Measurements from ENCODE around the gene MED13L.
"Not testable (repeated sequence)": the region's sequence is repeated elsewhere in the genome, so short reads cannot be mapped to it uniquely, and the experiment has no call there.

The MED13L gene

DNA sequence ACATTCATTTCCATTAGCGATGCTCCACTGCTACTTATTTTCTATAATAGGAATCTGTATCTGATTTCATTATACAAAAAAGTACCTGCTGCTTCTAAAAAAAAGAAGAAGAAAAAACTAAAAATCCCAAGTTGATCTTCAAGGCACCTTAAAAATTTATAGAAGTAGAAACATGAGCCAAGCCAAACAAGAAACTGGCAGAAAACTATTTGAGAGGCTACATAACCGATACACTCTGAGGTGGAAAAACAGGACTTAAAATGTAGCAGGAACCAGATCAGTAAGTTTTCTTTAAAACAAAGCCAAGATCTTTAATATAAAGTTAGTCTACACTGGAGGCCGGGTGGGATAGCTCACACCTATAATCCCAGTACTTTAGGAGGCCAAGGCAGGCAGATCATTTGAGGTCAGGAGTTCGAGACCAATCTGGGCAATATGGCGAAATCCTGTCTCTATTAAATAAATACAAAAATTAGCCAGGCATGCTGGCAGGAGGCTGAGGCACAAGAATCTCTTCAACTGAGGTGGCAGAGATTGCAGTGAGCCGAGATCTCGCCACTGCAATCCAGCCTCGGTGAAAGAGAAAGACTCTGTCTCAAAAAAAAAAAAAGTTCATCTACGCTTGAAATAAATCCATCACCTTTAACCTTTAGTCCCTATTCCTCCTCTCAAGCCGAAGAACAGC is 278.6 kb downstream of the MED13L start:
- DNase-seq: no peak

DNA sequence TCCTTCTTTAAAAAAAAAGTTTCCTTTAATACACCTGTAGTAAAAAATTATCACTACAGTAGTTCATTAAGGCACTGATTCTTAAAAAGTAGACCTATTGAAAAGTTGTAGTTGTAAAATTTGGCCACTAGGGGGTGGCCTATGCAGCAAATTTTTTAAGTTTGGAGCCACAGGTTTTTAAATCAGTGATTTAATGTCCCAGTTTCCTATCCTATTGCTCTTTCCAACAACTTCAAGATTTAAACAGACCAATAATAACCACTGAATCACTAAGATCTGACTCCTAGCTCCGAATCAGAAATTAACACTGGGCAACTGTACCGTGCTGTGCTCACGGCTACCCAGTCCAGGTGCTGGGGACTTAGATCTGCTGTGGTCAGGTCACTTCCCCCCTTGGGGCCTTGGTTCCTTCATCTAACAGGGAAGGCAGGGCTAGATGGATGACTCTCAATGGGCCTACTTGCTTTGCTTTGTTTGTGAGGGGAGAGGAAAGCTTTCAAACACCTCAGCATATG is 279.3 kb downstream of the MED13L start:
- peak; percentile 11 for DNase-seq

DNA sequence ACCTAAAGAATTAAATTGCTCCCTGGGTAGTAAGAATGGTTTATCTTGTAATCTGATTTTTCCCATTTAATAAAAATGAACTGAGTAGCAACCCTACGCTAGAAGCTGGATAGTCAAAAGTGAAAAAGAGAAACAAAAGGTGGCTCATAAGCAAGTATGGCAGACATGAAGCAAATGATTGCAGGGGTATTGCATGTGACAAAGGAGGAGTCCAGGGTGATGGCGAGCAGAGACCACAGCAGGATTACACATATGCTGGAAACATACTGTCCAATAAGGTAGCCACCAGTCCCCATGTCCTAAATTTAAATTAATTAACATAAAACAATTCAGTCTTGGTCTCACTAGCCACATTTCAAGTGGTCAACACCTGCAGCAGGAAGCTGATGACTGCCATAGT is 283.8 kb downstream of the MED13L start:
- DNase-seq: no peak

DNA sequence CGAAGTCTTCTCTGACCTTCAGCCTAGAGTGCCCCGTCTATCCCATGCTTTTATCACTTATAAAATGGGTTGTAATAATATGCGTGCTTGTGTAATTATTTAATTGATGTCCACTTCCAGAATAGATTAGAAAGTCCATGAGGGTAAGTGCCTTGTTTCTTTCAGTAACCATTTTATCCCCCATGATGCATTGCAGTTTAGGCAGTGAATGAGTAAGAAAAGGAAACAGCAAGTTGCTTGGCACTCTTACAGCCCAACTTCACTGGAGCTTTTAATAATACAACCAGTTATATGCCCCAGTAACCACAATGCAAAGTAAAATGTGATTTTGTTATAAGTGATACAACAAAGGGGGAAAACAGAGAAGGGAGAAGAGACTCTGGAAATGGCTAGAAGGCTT is 287.3 kb downstream of the MED13L start:
- DNase-seq: no peak

DNA sequence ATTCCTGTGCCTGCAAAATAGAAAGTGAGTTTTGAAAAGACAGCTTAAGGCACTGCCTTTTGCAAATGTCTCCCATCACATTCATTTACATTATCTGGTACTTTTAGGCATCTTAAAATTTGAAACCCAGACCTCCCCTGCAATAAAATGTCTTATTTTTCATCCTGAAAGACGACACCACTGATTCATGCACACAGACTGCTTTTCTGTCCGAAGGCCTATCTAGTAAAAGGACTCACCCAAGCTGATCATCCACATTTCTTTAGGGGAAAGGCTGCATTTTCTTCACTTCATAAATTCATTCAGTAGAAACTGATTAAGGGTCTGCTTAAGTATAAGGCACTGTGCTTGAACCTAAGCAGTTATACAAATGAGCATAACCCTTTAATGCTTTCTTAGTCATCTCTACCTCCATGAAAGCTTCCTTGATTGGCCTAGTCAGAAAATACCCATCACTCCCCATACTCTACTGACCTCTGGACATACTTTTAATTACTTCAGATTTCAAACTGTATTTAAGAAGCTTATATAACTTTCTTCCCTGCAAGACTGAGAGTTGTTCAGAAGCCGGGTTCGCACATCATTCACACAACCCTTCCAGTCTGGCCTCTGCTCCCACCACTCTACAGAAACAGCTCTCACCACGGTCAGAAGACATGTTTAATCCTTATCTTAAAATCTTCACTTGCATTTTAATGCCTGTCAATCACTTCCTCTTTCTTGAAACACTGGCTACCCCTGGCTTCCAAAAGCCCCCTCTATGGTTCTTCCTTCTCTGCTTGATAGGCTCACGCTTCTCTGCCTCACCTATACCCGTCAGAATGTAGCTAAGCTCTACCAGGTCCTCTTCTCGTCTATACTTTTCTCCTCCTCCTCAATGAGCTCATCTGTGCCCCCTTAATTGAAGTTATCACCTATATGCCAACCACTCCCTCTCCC is 288.6 kb downstream of the MED13L start:
- DNase-seq: no peak

DNA sequence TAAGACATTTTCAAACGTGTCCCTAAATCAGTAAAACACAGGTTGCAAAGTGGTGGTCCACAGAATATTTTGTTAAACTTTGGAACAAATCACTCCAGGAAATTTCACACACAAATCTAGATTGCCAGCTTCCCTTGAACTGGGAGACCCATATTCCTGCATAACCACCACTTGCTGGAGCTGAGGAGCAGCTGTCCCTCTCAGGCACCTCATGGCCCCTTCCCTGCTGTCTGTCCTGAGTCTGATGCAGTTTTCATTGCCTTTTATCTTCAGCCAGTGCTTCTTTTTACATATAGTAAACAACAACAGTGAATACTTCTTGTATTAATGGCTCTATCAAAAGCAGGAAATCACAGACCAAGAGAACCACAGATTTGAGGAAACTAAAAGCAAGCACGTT is 289.3 kb downstream of the MED13L start:
- DNase-seq: no peak

DNA sequence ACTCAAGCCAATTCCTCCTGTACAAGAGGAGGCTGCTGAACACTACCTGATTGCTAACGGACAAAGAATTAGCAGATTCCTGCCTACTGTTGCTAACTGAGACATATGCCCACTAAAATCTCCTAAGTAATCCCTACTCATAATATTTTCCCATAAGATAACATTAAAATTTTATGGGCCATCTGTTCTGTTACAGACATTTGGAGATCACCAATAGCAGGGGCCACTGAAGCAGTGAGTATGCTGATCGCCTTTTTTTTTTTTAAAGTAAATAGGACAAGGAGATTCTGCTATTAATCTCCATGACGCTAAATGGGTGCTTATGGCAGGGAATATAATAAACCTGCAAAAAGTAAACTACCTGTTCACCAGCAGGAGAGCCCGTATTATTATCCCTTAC is 292.9 kb downstream of the MED13L start:
- DNase-seq: no peak

DNA sequence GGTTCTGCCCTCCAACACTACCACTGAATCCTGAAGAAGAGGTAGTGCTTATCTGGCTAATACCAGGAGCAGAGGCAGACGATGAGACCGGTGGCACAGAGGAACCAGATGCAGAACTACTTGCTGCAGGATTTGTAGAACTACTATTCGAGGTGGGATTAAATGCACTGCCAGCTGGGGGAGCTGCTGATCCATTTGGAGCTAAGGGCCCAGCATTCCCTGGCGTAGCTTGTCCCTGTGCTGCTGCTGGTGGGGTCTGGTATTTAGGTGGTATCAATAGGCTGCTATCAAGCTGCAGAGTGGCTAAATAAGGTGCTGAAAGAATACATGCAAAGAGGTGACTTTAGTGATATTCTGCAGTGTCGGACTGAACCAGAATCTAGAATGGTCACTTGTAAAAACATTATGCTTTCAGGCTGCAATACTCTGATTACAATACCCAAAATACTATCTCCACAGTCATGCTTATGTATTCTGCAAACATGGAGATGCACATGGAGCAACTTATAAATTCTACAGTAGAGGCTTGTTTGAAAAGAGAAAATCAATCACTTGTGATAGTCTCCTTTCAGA is 294.2 kb downstream of the MED13L start:
- no peak for DNase-seq

DNA sequence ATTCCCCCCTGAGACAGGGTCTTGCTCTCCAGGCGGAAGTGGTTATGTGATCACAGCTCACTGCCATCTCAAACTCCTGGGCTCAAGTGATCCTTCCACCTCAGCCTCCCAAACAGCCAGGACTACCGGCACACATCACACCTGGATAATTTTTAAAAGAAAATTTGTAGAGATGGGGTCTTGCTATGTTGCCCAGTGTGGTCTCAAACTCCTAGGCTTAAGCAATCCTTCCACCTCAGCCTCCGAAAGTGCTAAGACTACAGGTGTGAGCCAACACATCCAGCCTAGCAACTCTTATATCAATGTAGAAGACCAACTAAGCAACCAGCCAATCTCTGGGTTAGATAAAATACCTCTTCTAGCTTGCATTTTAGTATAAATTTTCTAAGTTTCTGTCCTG is 297.2 kb downstream of the MED13L start:
- no peak for DNase-seq

DNA sequence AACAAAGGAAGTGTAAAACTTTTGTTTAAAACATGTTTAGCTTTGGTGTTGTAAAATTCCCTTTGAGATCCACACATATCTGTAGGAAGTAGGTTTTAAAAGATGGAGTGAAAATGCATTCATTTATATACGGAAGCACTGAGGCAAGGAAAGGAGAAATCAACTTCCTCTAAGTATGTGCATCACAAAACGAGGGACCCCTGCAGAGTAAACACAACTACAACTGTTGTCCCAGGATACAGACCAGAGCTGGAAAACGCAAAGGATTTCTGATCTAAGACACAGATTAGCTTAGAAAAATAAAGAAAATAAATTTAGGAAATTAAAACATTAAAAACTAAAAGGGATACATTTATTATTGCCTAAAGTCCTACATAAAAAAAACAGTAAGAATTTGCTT is 297.6 kb downstream of the MED13L start:
- no peak for DNase-seq

DNA sequence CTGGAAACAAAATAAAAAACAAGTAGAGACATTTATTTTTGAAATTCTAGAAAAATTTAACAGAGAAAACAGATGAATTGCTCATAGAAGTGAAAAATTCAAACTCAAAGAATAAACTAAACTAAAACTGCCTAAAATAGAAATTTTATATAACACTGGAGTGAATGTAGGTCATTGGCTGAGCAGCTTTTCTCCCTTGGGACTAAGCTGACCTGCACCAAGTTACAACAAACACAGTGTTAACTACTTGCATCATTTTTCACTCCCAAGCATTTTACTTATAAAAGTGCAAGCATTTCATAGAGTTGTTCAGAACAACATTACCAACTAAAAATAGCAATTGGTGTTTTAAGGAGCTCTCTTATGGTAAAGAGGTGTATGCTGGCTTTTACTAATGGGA is 298.1 kb downstream of the MED13L start:
- no peak for DNase-seq

DNA sequence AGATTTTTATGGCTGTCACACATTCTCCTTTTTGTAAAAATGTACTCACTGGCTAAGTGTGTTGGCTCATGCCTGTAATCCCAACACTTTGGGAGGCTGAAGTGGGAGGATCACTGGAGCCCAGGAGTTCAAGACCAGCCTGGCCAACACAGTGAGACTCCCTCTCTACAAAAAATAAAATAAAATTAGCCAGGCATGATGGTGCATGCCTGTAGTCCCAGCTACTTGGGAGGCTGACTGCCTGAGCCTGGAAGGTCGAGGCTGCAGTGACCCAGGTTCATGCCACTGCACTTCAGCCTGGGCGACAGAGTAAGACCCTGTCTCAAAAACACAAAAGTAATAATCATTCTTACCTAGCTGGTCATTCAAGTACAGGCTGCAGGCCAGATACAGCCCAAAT is 300.7 kb downstream of the MED13L start:
- not testable (repeated sequence) for DNase-seq

DNA sequence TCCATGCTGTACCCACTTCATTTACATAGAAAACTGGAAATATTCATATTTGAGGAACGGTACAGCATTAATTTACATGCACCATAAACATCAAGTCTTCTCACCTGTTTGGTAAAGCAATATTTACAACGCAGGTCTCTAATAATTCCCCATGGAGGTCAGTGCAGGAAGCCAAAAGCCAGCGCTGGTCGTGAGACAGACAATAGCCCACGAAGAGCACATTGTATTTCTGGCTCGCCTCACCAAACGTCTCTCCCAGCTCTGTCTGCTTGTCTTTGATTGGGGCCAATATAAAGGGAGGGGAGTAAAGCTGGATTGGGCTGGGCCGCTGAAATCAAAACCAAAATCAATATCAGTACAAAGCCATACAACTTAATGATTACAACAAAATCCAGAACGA is 302.1 kb downstream of the MED13L start:
- DNase-seq: no peak

DNA sequence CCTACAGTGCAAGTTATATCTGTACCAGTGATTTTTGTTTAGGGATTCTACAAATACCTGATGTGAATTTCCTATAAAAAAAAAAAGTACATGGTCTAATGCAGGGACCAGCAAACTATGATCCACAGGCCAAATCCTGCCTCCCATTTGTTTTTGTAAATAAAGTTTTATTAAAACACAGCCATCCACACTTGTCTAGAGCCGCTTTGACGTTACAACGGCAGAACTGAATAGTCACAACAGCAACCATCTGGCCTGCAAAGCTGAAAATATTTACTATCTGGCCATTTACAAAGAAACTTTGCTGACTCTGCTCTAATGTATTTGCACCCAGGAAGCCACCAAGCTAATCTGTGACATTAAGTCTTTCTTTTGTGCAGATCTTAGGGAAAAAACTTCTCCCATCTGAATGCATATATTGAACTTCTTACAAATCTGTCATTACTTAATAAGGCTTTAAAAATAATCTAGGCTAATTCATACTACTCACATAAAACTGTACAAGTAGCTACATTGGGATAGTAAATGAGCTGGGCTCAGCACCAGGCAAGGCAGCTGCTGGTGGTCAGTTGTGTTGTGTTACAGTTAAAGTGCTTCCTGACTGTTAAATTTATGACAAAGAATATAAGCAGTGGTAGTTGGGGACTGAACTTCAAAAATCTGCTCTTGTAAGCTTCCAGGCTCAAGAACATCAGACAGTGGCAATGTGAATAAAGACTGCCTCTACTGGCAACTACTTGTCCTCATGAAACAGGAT is 303.3 kb downstream of the MED13L start:
- DNase-seq: no peak

DNA sequence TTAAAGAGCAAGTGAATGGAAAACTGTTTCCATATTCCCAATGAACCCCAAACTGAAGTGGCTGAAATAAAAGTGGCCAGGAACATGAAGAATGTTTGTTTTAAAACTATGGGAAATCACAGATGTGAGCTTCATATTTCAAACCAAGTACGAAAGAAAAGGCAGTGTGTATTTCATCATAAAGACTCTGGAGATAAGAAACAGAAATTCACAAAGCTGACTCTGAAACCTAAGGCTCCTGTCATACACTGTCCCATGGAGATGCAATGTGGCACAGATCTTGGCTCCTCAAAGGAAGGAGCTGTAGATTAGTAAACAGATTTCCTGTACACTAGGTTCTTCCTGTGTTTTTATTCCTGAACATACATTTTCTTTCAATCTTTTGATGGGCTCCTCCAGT is 304.4 kb downstream of the MED13L start:
- DNase-seq: no peak

DNA sequence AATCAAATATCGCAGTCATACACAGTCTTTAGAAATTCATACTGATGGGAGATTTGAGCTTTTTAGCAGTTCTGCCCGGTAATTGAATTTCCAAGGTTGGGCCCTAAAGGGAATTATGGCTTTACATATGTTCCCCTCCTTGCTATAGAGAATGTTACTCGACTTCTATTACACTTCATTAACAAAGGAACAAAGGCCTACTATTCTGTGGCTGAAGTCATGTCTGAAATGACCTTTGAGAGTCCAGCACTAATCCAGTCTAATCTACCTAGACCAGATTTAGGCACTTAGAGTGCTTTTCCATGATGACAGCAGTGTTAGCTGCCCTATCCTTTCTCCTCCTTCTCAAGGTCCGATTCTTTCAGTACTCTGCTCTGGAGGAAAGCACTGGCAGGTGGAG is 305.3 kb downstream of the MED13L start:
- no peak for DNase-seq

DNA sequence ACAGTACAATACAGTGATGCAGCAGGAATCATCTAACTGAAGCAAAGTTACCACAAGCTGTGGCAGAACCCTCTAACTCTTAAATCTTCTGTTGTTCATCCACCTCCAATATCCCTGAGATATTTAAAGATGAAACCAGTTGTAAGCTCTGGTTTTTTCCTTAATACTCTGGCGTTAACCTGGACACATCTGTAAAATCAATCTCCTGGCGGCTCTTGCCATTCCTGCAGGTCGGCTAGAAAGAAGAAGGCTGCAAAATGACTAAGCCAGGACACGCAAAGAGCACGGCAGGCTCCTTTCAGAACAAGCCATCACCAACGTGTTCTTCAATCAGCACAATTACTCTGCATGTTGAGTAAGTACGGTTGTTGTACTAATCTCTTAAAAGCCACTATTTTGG is 309.3 kb downstream of the MED13L start:
- DNase-seq: no peak

DNA sequence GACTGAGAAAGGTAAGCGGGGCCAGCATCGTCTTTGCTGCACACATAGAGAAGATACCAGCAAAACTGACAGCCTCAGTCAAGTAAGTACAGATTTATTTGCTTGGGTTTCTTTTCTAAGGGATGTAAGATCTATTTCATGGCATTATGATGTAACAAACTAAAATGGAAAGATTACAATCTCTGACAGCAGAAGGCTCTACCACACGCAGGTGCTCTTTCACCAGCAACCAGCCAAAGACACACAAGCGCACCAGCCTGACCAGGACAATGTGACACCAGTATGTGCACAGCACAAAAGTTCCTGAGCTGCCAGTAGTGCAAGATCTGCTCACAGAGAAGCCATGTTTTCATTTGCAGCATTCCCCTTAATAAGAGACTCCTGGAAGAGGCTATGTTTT is 311.1 kb downstream of the MED13L start:
- DNase-seq: no peak

DNA sequence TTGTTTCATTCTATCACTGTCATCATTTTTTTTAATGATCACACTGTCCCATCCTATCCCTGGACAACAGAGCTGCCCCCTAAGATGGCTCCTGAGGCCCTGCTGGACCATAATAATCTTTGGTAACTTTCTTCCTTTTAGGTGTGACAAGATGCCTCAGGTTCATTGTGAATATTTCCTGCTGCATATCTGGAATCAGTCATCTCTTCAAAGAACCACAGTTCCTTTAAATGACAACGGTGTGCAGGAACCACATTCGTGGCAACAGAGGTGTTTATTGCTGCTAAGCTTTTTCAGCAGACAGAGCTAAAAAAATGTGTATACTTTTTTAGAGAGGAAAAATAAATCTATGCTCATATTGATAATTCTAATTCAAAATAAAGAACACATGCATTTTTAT is 312.9 kb downstream of the MED13L start:
- DNase-seq: no peak

DNA sequence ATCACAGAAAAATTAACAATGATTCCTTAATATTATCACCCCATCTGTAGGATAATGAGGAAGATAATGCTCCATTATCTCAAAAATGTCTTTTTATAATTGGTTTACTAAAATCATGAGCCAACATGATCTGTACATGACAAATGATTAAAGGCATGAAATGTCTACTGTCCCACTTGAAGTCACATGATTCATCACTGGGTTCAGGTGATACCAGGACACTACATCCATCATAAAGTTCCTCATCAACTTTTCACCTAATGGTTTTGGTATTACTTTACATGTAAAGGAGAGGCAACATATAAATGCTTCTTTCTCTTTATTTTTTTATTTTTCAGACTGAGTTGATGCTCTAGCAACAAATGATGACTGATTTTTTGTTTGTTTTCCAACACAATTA is 313.3 kb downstream of the MED13L start:
- DNase-seq: no peak

DNA sequence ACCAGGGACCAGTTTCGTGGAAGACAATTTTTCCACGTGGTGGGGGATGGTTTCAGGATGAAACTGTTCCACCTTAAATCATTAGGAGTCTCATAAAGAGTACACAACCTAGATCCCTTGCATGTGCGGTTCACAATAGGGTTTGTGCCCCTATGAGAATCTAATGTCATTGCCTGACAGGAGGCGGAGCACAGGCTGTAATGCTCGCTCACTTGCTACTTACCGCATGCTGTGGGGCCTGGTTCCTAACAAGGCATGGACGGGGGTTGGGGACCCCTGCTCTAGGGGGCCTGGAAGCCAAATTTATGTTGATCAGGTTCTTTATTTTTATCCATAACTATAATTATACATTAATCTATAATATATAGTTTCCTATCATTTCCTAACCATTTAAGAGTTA is 315.3 kb downstream of the MED13L start:
- no peak for DNase-seq

DNA sequence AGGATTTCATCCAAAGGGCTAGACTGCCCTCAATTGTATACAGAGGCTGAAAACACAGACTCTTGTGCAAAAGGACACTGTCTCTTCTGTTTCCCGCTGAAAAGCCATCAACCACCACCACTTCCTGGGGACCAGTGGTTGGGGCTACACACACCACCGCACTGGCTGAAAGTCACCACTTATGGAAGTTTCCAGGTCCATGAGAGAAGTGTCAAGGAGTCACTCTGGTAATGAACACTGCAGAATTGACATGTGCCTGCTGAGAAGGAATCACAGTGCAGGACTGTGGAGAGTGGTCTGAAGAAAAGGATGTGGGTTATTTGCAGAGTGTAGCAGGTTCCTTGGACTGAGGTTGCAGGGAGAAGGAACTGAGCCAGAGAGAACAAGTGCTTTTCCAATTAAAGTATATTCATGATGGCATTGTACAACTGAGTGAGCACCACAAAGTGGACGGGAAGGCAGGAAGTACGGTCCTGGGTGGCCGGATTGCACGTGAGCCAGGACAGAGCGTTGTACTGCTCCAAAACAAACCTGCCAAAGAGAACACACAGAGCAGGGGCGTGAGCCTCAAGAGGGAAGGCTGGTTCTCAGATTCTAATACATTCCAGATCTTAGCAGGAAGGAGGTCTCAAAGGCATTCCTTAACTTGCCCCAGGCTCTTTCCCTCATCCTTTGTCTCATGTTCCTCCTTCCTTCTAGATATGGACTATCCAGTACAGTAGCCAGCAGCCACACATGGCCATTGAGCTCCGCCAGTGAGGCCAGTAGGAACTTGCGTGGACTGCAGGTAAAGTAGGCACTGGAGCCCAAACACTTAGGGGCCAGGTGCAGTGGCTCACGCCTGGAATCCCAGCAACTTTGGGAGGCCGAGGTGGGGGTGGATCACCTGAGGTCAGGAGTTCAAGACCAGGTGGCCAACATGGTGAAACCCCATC is 316.4 kb downstream of the MED13L start:
- DNase-seq: no peak
